Astrocyte (in vitro differentiated cells and primary cell): Measurements from ENCODE around the gene MAP4K4. TPM values are rescaled to one million over a fixed set of nuclear protein-coding genes. Genes with fewer than 3 reads are reported as not detected.

Experiments used
- DNase-seq: peaks from one replicate; pipeline ENCODE4 v3.0.0-alpha.2; 2010; ENCODE audit warnings: low read depth
- FAIRE-seq: peaks from 2 replicates; lab custom pipeline; 2011; peaks lifted over from hg19 to GRCh38; lab: Jason Lieb, UNC
- H2AFZ ChIP-seq: 2 replicates; pipeline ENCODE4 v1.6.0; 2012; ENCODE audit warnings: low read depth, low read length, inconsistent platforms
- H3K27ac ChIP-seq: 2 replicates; pipeline ENCODE4 v1.5.1; 2011; ENCODE audit warnings: low read depth, low read length, inconsistent platforms
- H3K27me3 ChIP-seq: 2 replicates; pipeline ENCODE4 v1.6.0; 2011; ENCODE audit warnings: low read length, inconsistent platforms; ENCODE audit not compliant: insufficient read depth
- H3K36me3 ChIP-seq: 2 replicates; pipeline ENCODE4 v1.5.1; 2011; ENCODE audit warnings: low read length, inconsistent platforms; ENCODE audit not compliant: insufficient read depth
- H3K4me1 ChIP-seq: 2 replicates; pipeline ENCODE4 v1.5.1; 2011; ENCODE audit warnings: low read length, inconsistent platforms; ENCODE audit not compliant: insufficient read depth
- H3K4me2 ChIP-seq: 2 replicates; pipeline ENCODE4 v1.6.0; 2012; ENCODE audit warnings: low read length, inconsistent platforms
- H3K4me3 ChIP-seq: 2 replicates; pipeline ENCODE4 v1.5.1; 2011; ENCODE audit warnings: low read depth, mild to moderate bottlenecking, low read length, inconsistent platforms; ENCODE audit not compliant: insufficient read depth
- H3K79me2 ChIP-seq: 2 replicates; pipeline ENCODE4 v1.6.0; 2012; ENCODE audit warnings: mild to moderate bottlenecking, low read length, inconsistent platforms; ENCODE audit not compliant: insufficient read depth
- H3K9ac ChIP-seq: 2 replicates; pipeline ENCODE4 v1.6.0; 2012; ENCODE audit warnings: mild to moderate bottlenecking, low read length, inconsistent platforms
- H3K9me3 ChIP-seq: 2 replicates; pipeline ENCODE4 v1.5.1; 2012; ENCODE audit warnings: low read depth, mild to moderate bottlenecking, low read length, inconsistent platforms; ENCODE audit not compliant: insufficient read depth
- H4K20me1 ChIP-seq: 2 replicates; pipeline ENCODE4 v1.6.0; 2012; ENCODE audit warnings: low read length, inconsistent platforms; ENCODE audit not compliant: insufficient read depth
- H3K27ac Mint-ChIP-seq: one replicate; pipeline ENCODE4 v1.8.0; 2021; ENCODE audit warnings: mild to moderate bottlenecking, mixed read lengths; ENCODE audit not compliant: unreplicated experiment
- H3K27me3 Mint-ChIP-seq: one replicate; pipeline ENCODE4 v1.8.0; 2021; ENCODE audit warnings: low read depth, mixed read lengths; ENCODE audit not compliant: unreplicated experiment
- H3K36me3 Mint-ChIP-seq: one replicate; pipeline ENCODE4 v1.8.0; 2021; ENCODE audit warnings: low read depth, mixed read lengths; ENCODE audit not compliant: unreplicated experiment
- H3K4me1 Mint-ChIP-seq: one replicate; pipeline ENCODE4 v1.8.0; 2021; ENCODE audit warnings: low read depth, mixed read lengths; ENCODE audit not compliant: unreplicated experiment
- H3K4me3 Mint-ChIP-seq: one replicate; pipeline ENCODE4 v1.8.0; 2021; ENCODE audit warnings: mild to moderate bottlenecking, moderate library complexity, mixed read lengths; ENCODE audit not compliant: unreplicated experiment
- H3K9me3 Mint-ChIP-seq: one replicate; pipeline ENCODE4 v1.8.0; 2021; ENCODE audit warnings: mild to moderate bottlenecking, mixed read lengths; ENCODE audit not compliant: unreplicated experiment
- CTCF ChIP-seq: IDR thresholded peaks from 2 replicates; pipeline ENCODE4 v1.5.1; 2011; ENCODE audit warnings: low read depth, mild to moderate bottlenecking, inconsistent platforms, low read length, moderate library complexity; ENCODE audit not compliant: insufficient read depth
- EZH2 ChIP-seq: IDR thresholded peaks from 2 replicates; pipeline ENCODE4 v1.6.1; 2012; ENCODE audit warnings: mild to moderate bottlenecking, low read length, inconsistent platforms; ENCODE audit not compliant: insufficient read depth
- total RNA-seq: library from RNA; stranded (reverse); gene quantifications from 2 replicates; pipeline ENCODE4 v1.2.1, GENCODE V29; 2021

MAP4K4 gene
- total RNA-seq, 1 donor from 2014 or later: 231 TPM

DNA sequence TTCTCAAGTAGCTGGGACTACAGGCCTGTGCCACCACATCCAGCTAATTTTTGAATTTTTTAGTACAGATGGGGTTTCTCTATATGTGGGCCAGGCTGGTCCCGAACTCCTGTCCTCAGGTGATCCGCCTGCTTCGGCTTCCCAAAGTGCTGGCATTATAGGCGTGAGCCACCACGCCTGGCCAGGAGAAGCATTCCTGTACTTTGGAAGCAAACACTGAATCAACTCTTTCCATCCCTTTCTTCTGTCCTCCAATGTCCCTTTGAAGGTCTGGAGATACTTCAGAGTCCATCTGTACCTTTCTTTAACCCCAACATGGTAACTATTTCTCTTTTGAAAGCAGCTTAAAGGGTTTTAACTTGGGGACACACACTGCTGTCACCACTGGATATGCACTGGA, 23.6 kb upstream of the MAP4K4 start:
- H3K4me3 Mint-ChIP-seq: no peak overlapping the region
- H3K9ac ChIP-seq: no peak overlapping the region
- H3K27ac Mint-ChIP-seq: no peak overlapping the region
- H3K4me3 ChIP-seq: no peak overlapping the region
- TF ChIP-seq EZH2 (no peak), CTCF (no peak)
- no peak overlapping the region for H3K4me2 ChIP-seq
- H3K9me3 Mint-ChIP-seq: no peaks in the 10 kb centered on the region
- no peaks in the 10 kb centered on the region for H3K27me3 ChIP-seq
- H3K4me1 Mint-ChIP-seq: no peaks in the 10 kb centered on the region
- H3K36me3 ChIP-seq: no peaks in the 10 kb centered on the region
- H4K20me1 ChIP-seq: no peaks in the 10 kb centered on the region
- no peak for DNase-seq
- peaks cover 4% of the 10 kb centered on the region for H3K27me3 Mint-ChIP-seq
- H3K36me3 Mint-ChIP-seq: no peaks in the 10 kb centered on the region
- no peak for FAIRE-seq
- no peaks in the 10 kb centered on the region for H3K9me3 ChIP-seq
- no peak overlapping the region for H3K27ac ChIP-seq
- no peak overlapping the region for H2AFZ ChIP-seq
- H3K4me1 ChIP-seq: no peaks in the 10 kb centered on the region
- no peaks in the 10 kb centered on the region for H3K79me2 ChIP-seq

GRCh38 chr2:101675512-101675911, 22.0 kb upstream of the MAP4K4 start:
- H3K9me3 ChIP-seq: no peaks in the 10 kb centered on the region
- H4K20me1 ChIP-seq: no peaks in the 10 kb centered on the region
- no peak overlapping the region for H3K27ac ChIP-seq
- Mint-ChIP-seq H3K4me3 (no peak overlapping the region), H3K9me3 (no peaks in the 10 kb centered on the region), H3K27ac (no peak overlapping the region), H3K4me1 (peaks cover 4% of the 10 kb centered on the region), H3K27me3 (peaks cover 4% of the 10 kb centered on the region), H3K36me3 (no peaks in the 10 kb centered on the region)
- H3K36me3 ChIP-seq: no peaks in the 10 kb centered on the region
- no peak overlapping the region for H2AFZ ChIP-seq
- H3K4me2 ChIP-seq: no peak overlapping the region
- H3K27me3 ChIP-seq: no peaks in the 10 kb centered on the region
- peaks cover 12% of the 10 kb centered on the region for H3K4me1 ChIP-seq
- no peak for DNase-seq
- no peaks in the 10 kb centered on the region for H3K79me2 ChIP-seq
- no peak overlapping the region for H3K9ac ChIP-seq
- no peak for FAIRE-seq
- no peak for TF ChIP-seq EZH2
- no peak for TF ChIP-seq CTCF
- H3K4me3 ChIP-seq: no peak overlapping the region

GRCh38 chr2:101676674-101677073, 20.8 kb upstream of the MAP4K4 start:
- Histone ChIP-seq H3K9me3 (no peaks in the 10 kb centered on the region), H3K27me3 (no peaks in the 10 kb centered on the region), H2AFZ (no peak overlapping the region), H3K79me2 (no peaks in the 10 kb centered on the region), H3K4me2 (no peak overlapping the region), H3K4me3 (no peak overlapping the region), H3K4me1 (peaks cover 12% of the 10 kb centered on the region), H4K20me1 (no peaks in the 10 kb centered on the region), H3K27ac (no peak overlapping the region), H3K36me3 (no peaks in the 10 kb centered on the region), H3K9ac (no peak overlapping the region)
- Mint-ChIP-seq H3K36me3 (no peaks in the 10 kb centered on the region), H3K27me3 (peaks cover 4% of the 10 kb centered on the region), H3K27ac (no peak overlapping the region), H3K4me1 (peaks cover 4% of the 10 kb centered on the region), H3K4me3 (no peak overlapping the region), H3K9me3 (no peaks in the 10 kb centered on the region)
- FAIRE-seq (no peak), DNase-seq (no peak)
- TF ChIP-seq CTCF: no peak
- TF ChIP-seq EZH2: no peak
